Renal pelvis (tissue), 4 donors: ENCODE measurements around the gene MAP3K13. TPM values are rescaled to one million over a fixed set of nuclear protein-coding genes. Genes with fewer than 3 reads are reported as not detected.
"Not testable (repeated sequence)": the region's sequence is repeated elsewhere in the genome, so short reads cannot be mapped to it uniquely, and the experiment has no call there.

Experiments used
- DNase-seq: peaks from one replicate; pipeline ENCODE4 v3.0.0-alpha.2; 2013
- polyA plus RNA-seq, 3 donors: library from polyadenylated mRNA; unstranded; fragments of 120-200 nt; gene quantifications; one replicate each; pipeline ENCODE4 v1.2.1, GENCODE V29; 2013; ENCODE audit not compliant: insufficient read length in 3 of 3

MAP3K13 gene
- polyA plus RNA-seq, 3 donors = 37.4 to 49.4 (median 44.8) TPM

DNA sequence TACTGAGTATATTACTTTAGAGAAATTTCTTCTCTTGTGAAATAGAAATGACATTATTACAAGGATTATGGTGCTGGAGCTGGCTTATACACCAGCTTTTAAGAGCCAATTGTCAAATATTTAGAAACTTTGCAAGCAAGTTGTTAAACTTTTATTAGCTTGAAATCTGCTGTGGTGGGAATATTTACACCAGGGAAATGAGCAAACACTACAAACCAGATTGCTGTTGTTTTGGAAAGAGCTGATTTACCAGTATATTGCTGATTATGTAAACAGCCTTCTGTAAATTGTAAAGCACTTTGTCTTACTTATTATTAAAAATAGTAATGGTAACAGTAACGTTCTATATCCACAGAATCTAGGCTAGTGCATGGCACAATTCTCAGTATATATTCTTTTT is 61.5 kb downstream of the MAP3K13 start:
- no peak for DNase-seq

DNA sequence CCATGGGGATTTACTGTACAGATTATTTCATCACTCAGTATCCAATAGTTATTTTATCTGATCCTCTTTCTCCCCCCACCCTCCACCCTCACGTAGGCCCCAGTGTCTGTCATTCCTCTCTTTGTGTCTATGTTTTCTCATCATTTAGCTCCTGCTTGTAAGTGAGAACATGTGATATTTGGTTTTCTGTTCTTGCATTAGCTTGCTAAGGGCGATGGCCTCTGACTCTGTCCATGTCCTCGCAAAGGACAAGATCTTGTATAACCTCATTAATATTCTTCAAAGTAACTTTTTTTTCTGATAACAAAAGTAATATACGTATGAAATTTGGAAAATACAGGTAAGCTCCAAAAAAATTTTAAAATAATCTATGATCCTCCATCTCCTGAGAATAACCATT is 67.4 kb downstream of the MAP3K13 start:
- no peak for DNase-seq

DNA sequence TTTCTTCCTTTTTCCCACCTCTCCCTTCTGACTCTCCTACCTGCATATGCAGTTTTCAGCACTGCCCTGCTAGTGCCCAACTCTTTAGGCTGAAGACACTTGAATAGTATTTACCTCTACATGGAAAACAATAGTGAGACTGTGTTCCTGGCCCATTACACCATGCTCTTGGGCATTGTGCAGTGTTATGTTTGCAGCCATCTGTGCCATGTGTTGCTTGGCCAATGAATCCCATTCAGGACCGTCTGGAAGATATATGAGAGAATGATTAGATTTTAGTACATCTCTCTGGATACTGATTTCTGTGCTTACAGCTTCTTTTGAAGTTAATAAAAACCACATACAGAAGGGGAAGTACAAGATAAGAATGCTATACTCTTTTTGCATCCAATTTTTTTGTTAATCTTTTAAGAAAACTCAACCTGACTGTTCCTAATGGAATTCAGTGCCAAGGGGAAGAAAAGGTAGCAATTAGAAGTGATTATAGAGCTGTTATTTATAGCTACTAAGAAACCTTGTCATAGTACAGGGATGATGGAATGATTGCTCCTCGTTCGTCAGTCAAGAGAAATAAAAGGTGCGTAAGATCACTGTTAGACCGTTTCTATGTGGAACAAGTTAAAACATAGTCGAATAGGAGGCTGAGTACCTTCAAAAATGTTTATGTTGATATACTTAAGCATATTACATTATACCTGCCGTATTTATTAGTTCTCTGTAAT is 77.0 kb downstream of the MAP3K13 start:
- no peak for DNase-seq

DNA sequence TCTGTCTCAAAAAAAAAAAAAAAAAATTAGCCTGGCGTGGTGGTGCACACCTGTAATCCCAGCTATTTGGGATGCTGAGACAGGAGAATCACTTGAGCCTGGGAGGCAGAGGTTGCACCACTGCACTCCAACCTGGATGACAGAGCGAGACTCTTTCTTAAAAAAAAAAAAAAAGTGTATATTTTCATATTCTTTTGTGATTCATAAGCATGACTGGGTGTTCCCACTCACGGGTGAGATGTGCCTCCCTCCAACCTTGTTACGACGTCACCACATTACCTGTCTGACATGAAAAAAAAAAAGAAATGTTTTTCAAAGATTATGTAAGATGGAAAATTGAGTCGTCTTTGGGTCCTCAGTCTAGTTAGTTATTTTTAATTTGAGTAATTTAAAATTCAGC is 79.1 kb downstream of the MAP3K13 start:
- no peak for DNase-seq

DNA sequence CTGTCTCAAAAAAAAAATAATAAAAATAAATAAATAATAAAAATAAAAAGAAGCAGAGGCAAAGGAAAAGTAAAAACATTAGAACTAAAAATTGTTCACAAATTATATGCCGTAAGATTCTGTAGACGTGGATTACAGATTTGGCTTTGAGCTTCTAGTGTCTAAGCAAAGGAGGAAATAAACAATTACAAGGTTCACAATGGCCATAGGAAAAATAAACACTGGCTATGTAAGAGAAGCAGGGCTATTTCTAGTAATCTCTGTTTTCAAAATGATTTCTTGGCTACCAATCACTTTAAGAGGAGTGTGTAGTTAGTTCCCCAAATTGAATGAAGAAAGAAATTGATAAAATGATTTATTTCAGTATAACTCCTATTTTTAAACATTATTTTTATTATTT is 81.4 kb downstream of the MAP3K13 start:
- no peak for DNase-seq

DNA sequence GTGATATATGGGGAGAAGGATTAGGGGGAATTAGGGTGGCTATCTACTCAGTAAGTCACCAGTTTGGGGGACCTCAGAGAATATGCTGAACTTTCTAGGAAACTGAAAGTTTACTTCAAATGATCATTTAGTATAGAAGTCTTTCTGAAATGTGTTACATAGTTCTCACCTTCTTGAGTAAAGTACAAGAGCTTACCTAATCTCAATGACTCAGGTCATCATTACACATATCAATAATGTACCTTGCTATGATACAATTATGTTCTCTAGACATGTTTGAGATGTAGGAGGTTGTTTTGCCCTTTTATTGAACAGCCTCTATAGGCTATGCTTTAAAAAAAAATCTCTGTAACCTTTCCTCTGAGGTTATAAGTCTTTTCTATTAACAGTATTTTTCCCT is 85.2 kb downstream of the MAP3K13 start:
- DNase-seq = no peak

DNA sequence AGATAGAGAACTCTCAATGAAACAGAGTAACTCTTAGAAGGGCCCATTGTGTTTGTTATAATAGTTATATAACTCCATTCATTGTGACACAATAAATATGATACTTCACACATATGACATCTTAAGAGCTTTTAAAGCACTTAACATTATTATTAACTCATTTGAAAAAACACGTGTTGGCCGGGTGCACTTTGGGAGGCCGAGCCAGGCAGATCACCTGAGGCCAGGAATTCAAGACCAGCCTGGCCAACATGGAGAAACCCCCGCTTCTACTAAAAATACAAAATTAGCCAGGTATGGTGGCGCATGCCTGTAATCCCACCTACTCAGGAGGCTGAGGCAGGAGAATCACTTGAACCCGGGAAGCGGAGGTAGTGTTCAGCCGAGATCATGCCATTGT is 88.5 kb downstream of the MAP3K13 start:
- DNase-seq = not testable (repeated sequence)

DNA sequence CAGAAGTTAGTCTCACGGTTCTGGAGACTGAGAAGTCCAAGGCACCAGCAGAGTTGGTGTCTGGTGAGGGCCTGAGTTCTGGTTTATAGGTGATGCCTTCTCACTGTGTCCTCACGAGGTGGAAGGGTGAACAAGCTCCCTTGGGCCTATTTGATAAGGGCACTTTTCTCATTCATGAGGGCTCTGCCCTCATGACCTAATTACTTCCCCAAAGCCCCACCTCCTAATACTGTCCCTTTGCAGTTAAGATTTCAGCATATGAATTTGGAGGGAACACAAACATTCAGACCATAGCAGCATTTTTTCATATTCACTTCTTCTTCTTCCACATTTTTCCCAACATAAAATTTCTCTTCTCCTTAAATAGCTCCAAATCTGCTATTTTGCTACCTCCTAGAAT is 94.4 kb downstream of the MAP3K13 start:
- no peak for DNase-seq

DNA sequence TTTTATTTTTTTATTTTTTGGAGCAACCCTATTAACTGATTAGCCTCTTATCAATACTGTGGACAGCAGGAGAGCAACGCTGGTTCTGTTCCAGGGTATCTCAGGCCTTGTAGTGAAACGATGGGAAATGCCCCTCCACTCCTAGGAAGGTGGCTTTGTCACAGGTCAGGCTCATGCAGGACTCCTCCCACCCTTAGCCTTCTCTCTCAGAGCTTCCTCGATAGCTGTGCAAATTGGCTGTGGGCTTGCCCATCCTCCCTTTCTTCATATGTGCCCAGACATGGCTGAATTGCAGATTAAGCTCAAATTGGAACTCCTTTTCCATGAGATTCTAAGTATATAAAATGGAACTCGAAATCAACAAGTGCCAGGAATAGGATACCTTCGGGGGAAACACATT is 97.4 kb downstream of the MAP3K13 start:
- no peak for DNase-seq

DNA sequence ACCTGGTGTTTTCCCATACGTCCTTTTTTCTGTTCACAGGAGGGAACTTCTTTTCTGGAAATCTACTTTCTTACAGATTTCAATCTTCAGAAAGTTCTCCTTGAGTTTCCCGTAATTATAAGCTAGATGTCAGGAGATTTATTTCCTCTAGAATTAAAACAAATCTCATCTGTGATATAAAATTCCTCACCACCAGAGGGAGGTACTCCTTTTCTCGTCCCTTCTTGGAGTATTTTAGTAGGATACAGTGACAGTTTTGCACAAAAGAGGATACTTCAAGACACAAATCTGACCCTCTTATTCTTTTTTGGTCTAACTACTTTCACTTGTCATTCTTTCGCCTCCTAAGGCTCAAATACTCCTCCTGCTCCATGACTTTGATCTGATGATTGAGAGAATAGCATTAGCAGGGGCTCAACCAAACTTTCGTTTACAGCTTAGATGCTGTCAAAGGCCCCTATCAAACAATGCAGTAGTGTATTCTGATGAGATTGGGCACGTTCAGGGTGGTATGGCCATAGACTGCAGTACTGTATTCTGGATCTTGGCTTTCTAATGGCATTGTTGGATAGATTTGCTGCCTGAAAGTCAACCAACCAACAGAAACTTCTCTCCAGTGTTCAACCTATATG is 97.9 kb downstream of the MAP3K13 start:
- no peak for DNase-seq

DNA sequence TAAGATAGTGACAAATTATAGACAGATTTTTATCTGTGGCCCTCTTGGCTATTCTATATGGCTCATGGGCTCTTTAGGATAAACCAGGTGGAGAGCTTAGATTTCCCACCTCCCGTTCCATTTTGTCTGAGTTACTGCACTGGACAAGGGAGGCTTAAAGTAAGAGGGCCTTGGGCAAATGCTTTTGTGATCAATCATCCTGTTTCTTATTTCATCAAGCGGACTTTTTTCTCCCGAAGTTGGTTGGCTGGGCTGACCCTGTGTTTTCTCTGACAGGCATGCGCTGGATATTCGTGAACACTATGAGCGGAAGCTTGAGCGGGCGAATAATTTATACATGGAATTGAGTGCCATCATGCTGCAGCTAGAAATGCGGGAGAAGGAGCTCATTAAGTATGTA is 102.5 kb downstream of the MAP3K13 start:
- DNase-seq = no peak

DNA sequence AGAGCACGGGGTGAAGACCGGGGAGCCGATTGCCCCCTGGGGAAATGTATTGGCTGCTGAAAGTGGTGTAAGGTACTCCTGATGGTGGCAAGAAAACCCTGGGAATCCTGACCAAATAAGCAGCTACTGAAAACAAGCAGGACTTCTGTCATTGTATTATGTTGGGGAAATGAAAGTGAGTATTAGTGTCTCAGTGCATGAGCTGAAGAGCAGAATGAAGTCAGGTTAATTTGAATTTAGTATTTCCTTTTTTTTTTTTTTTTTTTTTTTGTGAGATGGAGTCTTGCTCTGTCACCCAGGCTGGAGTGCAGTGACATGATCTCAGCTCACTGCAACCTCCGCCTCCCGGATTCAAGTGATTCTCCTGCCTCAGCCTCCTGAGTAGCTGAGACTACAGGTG is 103.2 kb downstream of the MAP3K13 start:
- DNase-seq = not testable (repeated sequence)

DNA sequence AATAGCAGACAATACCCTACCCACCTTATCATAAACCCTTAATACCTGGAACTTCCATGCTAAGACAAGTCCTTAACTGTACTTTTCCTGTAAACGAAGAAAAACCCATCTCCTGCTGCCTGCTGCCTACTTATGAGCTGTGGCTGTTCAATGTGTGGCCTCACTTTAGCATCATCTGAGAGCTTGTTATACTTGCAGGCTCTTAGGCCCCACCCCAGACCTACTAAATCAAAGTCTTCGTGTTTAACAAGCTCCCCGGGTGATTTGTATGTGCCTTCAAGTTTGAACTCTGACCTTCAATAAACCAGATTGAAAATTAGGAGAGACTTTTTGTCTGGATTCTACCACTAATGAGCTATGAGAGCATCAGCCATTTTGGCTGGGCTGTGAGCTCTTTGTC is 106.6 kb downstream of the MAP3K13 start:
- no peak for DNase-seq

DNA sequence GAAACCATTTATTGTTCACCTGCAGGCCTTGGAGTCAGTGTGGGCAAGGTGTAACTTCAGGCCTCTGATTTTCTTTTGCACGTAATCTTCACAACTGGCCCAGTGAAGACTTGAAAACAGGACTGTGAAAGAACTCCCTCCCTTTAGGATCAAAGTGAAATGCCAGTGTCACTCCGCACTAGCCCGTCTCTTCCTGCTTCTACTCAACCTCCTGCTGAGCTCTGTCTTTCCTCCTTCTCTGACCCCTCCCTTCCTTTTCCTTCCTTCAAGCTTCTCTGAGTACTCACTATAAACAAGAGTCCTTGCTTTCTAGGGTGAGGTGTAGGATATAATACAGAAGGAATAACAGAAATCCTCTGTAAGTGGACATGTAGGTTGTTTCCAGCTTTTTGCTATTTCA is 107.4 kb downstream of the MAP3K13 start:
- DNase-seq = no peak

DNA sequence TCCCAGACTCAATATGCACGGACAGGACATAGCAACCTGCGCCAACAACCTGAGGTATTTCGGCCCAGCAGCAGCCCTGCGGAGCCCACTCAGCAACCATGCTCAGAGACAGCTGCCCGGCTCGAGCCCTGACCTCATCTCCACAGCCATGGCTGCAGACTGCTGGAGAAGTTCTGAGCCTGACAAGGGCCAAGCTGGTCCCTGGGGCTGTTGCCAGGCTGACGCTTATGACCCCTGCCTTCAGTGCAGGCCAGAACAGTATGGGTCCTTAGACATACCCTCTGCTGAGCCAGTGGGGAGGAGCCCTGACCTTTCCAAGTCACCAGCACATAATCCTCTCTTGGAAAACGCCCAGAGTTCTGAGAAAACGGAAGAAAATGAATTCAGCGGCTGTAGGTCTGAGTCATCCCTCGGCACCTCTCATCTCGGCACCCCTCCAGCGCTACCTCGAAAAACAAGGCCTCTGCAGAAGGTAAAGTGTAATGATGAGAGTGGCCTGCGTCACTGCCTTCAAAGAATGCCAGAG is 110.4 kb downstream of the MAP3K13 start:
- no peak for DNase-seq

DNA sequence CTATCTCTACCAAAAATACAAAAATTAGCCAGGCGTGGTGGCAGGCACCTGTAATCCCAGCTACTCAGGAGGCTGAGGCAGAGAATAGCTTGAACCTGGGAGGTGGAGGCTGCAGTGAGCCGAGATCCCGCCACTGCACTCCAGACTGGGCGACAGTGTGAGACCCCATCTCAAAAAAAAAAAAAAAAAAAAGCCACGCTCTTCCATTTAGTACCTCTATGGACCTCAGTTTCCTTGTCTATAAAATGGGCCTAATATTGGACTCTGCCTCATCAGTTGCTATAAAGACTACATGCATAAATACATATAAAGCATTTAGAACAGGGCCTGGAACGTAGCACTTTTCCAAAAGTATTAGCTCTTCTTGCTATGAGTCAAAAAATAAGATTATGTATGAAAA is 112.0 kb downstream of the MAP3K13 start:
- not testable (repeated sequence) for DNase-seq

DNA sequence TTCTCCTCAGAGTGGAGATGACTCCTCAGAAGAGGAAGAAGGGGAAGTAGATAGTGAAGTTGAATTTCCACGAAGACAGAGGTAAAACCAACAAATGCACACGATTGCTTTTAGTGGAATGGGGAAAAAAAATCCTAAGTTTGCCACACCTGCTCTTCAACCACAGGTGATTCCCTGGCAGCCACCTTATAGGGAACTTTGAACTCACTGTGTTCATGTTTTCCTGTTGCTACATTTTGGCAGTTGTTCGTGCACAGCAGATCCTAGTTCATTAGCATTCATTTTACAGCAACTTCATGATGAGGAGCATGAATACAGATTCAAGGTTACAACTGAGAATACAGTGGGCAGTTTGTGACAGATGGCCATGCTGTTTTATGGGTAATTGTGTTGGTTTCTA is 114.4 kb downstream of the MAP3K13 start:
- no peak for DNase-seq

DNA sequence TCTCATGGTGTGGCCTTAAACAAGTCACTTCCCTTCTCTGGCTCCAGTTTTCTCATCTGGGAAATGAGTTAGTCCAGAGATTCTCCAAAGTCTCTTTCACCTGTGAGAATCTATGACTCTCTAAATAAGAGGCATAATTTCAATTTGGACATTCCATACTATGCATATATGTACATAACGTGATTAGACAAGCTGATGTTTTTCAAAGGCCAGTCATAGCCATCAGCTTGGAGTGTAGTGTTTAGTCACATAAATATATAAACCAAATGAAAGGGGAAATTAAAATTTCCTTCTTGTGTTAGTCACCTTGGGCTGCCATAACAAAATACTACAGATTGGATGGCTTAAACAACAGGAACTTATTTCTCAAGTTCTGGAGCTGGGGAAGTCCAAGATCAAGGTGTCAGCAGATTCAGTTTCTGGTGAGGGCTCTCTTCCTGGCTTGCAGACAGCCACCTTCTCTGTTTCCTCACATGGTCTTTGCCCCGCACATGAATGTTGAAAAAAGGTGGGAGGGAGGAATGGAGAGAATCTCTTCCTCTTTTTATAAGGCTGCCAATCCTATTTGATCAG is 116.5 kb downstream of the MAP3K13 start:
- DNase-seq = no peak

DNA sequence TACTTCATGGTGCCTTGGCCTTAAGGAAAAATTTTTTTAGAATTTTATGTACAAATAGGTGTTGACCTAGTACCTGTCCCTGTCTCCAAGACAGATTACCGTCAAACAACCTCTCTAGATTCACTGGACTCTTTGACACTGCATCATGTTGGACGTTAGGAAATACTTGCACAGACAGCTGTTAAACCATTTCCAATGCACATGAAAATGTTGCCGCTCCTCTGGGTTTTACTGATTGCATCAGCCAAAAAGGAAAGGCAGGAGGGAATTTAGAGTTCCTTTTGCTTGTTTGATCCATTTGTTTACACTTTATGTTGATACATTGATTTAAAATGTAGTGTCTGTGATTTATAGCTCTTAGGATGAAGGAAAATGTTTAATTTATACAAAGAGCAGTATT is 121.4 kb downstream of the MAP3K13 start:
- DNase-seq = no peak

DNA sequence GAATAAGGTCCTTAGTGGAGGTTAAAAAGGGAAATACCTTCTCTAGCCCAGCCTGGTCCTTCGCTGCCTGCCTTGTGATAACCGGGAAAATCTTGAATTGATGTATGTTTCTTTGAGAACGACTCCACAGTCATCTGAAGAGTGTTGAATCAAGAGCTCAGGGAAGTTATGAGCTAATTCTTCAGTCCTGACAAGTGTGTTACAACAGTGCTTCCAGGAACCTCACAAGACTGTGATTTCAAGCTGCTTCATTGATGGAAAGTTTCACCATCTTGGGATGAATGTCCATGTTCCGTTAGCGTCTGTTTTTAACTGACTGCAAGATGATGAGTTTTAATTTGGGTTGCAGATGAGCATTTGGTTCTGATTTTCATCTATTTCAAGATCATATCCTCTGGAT is 123.5 kb downstream of the MAP3K13 start:
- no peak for DNase-seq

DNA sequence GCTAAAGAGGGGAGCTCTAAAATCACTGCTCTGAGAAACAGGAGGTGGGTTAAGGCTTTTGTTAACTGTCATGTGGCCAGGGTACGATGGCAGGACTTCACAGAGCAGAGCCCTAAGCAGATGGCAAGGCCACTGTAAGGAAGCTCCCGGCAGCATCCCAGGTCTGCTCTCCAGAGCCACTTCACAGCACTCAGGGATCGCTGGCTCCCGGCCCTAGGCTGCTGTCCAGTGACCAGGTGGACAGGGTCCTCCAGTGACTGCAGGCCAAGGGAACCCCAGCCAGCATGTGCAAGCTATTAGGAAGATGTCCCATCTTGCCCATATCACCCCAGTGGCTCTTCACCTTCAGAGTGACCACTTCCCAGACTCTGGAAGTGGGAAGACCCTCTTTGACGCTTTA is 125.5 kb downstream of the MAP3K13 start:
- DNase-seq = no peak

DNA sequence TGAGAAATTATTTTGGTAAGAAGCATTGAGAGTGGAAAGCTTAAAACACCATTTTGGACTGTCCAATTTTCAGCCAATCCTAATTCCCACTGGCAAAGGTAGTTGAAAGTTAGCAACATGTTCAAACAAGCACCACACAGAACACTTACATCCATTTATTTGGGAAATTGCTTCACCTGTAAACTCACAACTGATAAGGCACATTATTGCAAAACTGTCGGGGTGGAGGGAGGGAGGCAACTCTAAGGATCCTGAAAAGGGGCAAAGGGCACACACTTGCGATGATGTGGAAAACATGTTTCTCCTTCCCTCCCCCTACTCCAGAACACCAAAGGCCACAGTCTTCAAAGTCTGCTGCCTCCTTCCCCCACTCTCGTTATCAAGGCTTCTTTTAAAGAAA is 126.5 kb downstream of the MAP3K13 start:
- DNase-seq = no peak

DNA sequence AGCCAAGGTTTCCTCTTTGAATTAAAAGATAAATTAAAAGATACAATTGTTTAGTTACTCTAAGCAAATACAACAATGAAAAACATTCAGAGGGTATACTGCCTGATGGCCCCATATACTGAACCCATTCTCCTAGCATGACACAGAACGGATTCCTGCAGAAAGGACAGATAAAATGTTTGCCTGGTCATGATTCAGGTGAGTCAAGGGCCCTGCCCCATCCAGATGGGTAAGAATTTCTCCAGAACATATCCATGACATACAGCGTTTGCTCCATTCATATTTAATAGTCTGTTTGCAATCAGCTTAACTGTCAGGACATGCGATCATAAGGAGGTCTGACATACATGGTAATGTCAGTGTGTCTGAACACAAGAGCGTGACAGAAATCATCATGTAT is 127.3 kb downstream of the MAP3K13 start:
- no peak for DNase-seq
